ENCODE measurements around the gene CHPF2. TPM values are rescaled to one million over a fixed set of nuclear protein-coding genes. Genes with fewer than 3 reads are reported as not detected.

The CHPF2 gene
- total and polyA plus RNA-seq, 2 experiments from 2014 or later, result 51.0 to 70.0 TPM

GRCh38 chr7:151206914-151207313, 25.4 kb upstream of the CHPF2 start:
- H3K36me3 ChIP-seq (replicated peaks; ENCODE audit: insufficient read depth, low read depth), result no peaks in the 10 kb centered on the region
- no peak overlapping the region for H3K27ac ChIP-seq
- H3K4me3 ChIP-seq, result no peak overlapping the region
- no peak for TF ChIP-seq CTCF (IDR thresholded peaks at IDR 0.05; ENCODE audit: poor library complexity)
- 70% methylated on average over 9 of the region's 9 CpGs for WGBS (ENCODE audit: low lambda C conversion rate, missing lambda C conversion rate)
- no peaks in the 10 kb centered on the region for H3K4me1 ChIP-seq (ENCODE audit: insufficient read depth)
- no peak overlapping the region for H2AFZ ChIP-seq
- no peaks in the 10 kb centered on the region for H3K79me2 ChIP-seq
- H3K9me2 ChIP-seq (replicated peaks; ENCODE audit: insufficient read depth), result no peaks in the 10 kb centered on the region
- no peak for DNase-seq (ENCODE audit: low spot score)
- H3K9me3 ChIP-seq (ENCODE audit: low read depth), result no peaks in the 10 kb centered on the region
- no peaks in the 10 kb centered on the region for H3K27me3 ChIP-seq
- H4K20me1 ChIP-seq (ENCODE audit: insufficient read depth, poor library complexity, severe bottlenecking), result no peaks in the 10 kb centered on the region
- no peak overlapping the region for H3K4me2 ChIP-seq

- Histone ChIP-seq H3K9me2 (replicated peaks; ENCODE audit: insufficient read depth) (no peaks in the 10 kb centered on the region), H3K9me3 (ENCODE audit: low read depth) (no peaks in the 10 kb centered on the region), H3K27me3 (no peaks in the 10 kb centered on the region), H3K36me3 (replicated peaks; ENCODE audit: insufficient read depth, low read depth) (no peaks in the 10 kb centered on the region), H3K27ac (no peak overlapping the region), H4K20me1 (ENCODE audit: insufficient read depth, poor library complexity, severe bottlenecking) (no peaks in the 10 kb centered on the region), H3K4me3 (no peak overlapping the region), H3K79me2 (no peaks in the 10 kb centered on the region), H2AFZ (no peak overlapping the region), H3K4me2 (no peak overlapping the region), H3K4me1 (ENCODE audit: insufficient read depth) (no peaks in the 10 kb centered on the region)
- no peak for TF ChIP-seq EZH2 (IDR thresholded peaks at IDR 0.05; ENCODE audit: borderline replicate concordance)
- TF ChIP-seq EZH2phosphoT487 (IDR thresholded peaks at IDR 0.05; ENCODE audit: low read depth, severe bottlenecking, unreplicated experiment), result no peak
- no peak for TF ChIP-seq CTCF (IDR thresholded peaks at IDR 0.05; ENCODE audit: poor library complexity)
- DNase-seq (ENCODE audit: low spot score), result no peak
- 78% methylated on average over 9 of the region's 9 CpGs for WGBS (ENCODE audit: low lambda C conversion rate, missing lambda C conversion rate)
Measured at GRCh38 chr7:151207315-151207714, 25.0 kb upstream of the CHPF2 start.

- Histone ChIP-seq H4K20me1 (ENCODE audit: insufficient read depth, poor library complexity, severe bottlenecking) (no peaks in the 10 kb centered on the region), H3K27me3 (no peaks in the 10 kb centered on the region), H3K36me3 (replicated peaks; ENCODE audit: insufficient read depth, low read depth) (no peaks in the 10 kb centered on the region), H3K4me2 (no peak overlapping the region), H2AFZ (no peak overlapping the region), H3K4me3 (no peak overlapping the region), H3K9me2 (replicated peaks; ENCODE audit: insufficient read depth) (no peaks in the 10 kb centered on the region), H3K79me2 (no peaks in the 10 kb centered on the region), H3K9me3 (ENCODE audit: low read depth) (no peaks in the 10 kb centered on the region), H3K4me1 (ENCODE audit: insufficient read depth) (no peaks in the 10 kb centered on the region), H3K27ac (no peak overlapping the region)
- no peak for TF ChIP-seq EZH2phosphoT487 (IDR thresholded peaks at IDR 0.05; ENCODE audit: low read depth, severe bottlenecking, unreplicated experiment)
- no peak for TF ChIP-seq CTCF (IDR thresholded peaks at IDR 0.05; ENCODE audit: poor library complexity)
- TF ChIP-seq EZH2 (IDR thresholded peaks at IDR 0.05; ENCODE audit: borderline replicate concordance), result no peak
- DNase-seq (ENCODE audit: low spot score), result no peak
- 86% methylated on average over 12 of the region's 12 CpGs for WGBS (ENCODE audit: low lambda C conversion rate, missing lambda C conversion rate)
Measured at GRCh38 chr7:151207804-151208203, 24.5 kb upstream of the CHPF2 start.

GRCh38 chr7:151208253-151208862, 23.9 kb upstream of the CHPF2 start:
- Histone ChIP-seq H3K27me3 (no peaks in the 10 kb centered on the region), H3K36me3 (replicated peaks; ENCODE audit: insufficient read depth, low read depth) (no peaks in the 10 kb centered on the region), H3K27ac (no peak overlapping the region), H2AFZ (no peak overlapping the region), H3K9me2 (replicated peaks; ENCODE audit: insufficient read depth) (no peaks in the 10 kb centered on the region), H3K4me3 (no peak overlapping the region), H3K9me3 (ENCODE audit: low read depth) (no peaks in the 10 kb centered on the region), H3K4me1 (ENCODE audit: insufficient read depth) (no peaks in the 10 kb centered on the region), H3K79me2 (no peaks in the 10 kb centered on the region), H4K20me1 (ENCODE audit: insufficient read depth, poor library complexity, severe bottlenecking) (no peaks in the 10 kb centered on the region), H3K4me2 (no peak overlapping the region)
- DNase-seq (ENCODE audit: low spot score), result no peak
- 81% methylated on average over 9 of the region's 9 CpGs for WGBS (ENCODE audit: low lambda C conversion rate, missing lambda C conversion rate)
- TF ChIP-seq EZH2phosphoT487 (IDR thresholded peaks at IDR 0.05; ENCODE audit: low read depth, severe bottlenecking, unreplicated experiment) (no peak), CTCF (IDR thresholded peaks at IDR 0.05; ENCODE audit: poor library complexity) (no peak), EZH2 (IDR thresholded peaks at IDR 0.05; ENCODE audit: borderline replicate concordance) (no peak)
